Measurements from ENCODE around the gene TBCA. TPM values are rescaled to one million over a fixed set of nuclear protein-coding genes. Genes with fewer than 3 reads are reported as not detected.

The TBCA gene
- total RNA-seq, 1 experiment from 2014 or later: 317 TPM

- Histone ChIP-seq H3K9me3 (ENCODE audit: control insufficient read depth in 1 of 2, insufficient read depth in 1 of 2, low read depth in 1 of 2, low read length in 2 of 2) (no peaks in the 10 kb centered on the region), H3K27ac (ENCODE audit: low read depth, low read length) (no peak overlapping the region), H3K4me2 (ENCODE audit: low read length) (peak overlapping the region; percentile 91), H3K9ac (ENCODE audit: low read length) (no peak overlapping the region), H4K20me1 (ENCODE audit: insufficient read depth) (no peaks in the 10 kb centered on the region), H2AFZ (ENCODE audit: low read depth, low read length, poor library complexity, severe bottlenecking) (no peak overlapping the region), H3K79me2 (ENCODE audit: insufficient read depth, low read length) (no peaks in the 10 kb centered on the region), H3K27me3 (ENCODE audit: insufficient read depth, low read length) (no peaks in the 10 kb centered on the region), H3K9me2 (ENCODE audit: insufficient read depth) (no peaks in the 10 kb centered on the region), H3K4me1 (ENCODE audit: control insufficient read depth in 1 of 2, insufficient read depth in 2 of 2, low read length in 2 of 2) (peaks cover 3 to 11% of the 10 kb centered on the region in 2 experiments; a peak in 1 of 4 replicates), H3K36me3 (ENCODE audit: control insufficient read depth in 1 of 2, insufficient read depth in 2 of 2, low read length in 2 of 2) (no peaks in the 10 kb centered on the region), H3K4me3 (replicated peaks in 1 of 2; ENCODE audit: low read depth in 1 of 2, low read length in 2 of 2) (peak overlapping the region; percentile 52 to 63)
- no peak for ATAC-seq
- TF ChIP-seq SIN3A (IDR thresholded peaks at IDR 0.05; ENCODE audit: low read depth) (no peak), SP1 (IDR thresholded peaks at IDR 0.05; ENCODE audit: low read depth) (no peak), JUND (IDR thresholded peaks at IDR 0.05) (no peak), ZBTB33 (IDR thresholded peaks at IDR 0.05; ENCODE audit: extremely low read depth, insufficient replicate concordance, low read length) (no peak), ELF1 (IDR thresholded peaks at IDR 0.05; ENCODE audit: borderline replicate concordance, low read depth) (no peak), SRF (IDR thresholded peaks at IDR 0.05; ENCODE audit: low read depth) (no peak), EZH2 (IDR thresholded peaks at IDR 0.05) (no peak), ATF3 (IDR thresholded peaks at IDR 0.05) (no peak), YY1 (IDR thresholded peaks at IDR 0.05; ENCODE audit: extremely low read depth, insufficient replicate concordance, low read depth, low read length) (no peak), RAD21 (IDR thresholded peaks at IDR 0.05; ENCODE audit: low read depth) (no peak), TCF7L2 (IDR thresholded peaks at IDR 0.05; ENCODE audit: borderline replicate concordance, extremely low read depth, insufficient read depth, insufficient read length) (no peak), EZH2phosphoT487 (IDR thresholded peaks at IDR 0.05; ENCODE audit: borderline replicate concordance) (no peak), CTCF (IDR thresholded peaks at IDR 0.05 in 2 of 3, conservative IDR thresholded peaks at IDR 0.05 in 1 of 3; ENCODE audit: borderline replicate concordance in 1 of 3, insufficient read depth in 1 of 3, low read depth in 2 of 3, low read length in 2 of 3) (no peak), POLR2A (IDR thresholded peaks at IDR 0.05; ENCODE audit: borderline replicate concordance, extremely low read depth, insufficient read depth, insufficient read length) (no peak), CBX3 (IDR thresholded peaks at IDR 0.05; ENCODE audit: low read depth) (no peak), FOSL1 (IDR thresholded peaks at IDR 0.05; ENCODE audit: low read depth) (no peak), EGR1 (IDR thresholded peaks at IDR 0.05; ENCODE audit: low read depth) (no peak), ZFX (IDR thresholded peaks at IDR 0.05) (no peak), MAX (IDR thresholded peaks at IDR 0.05) (no peak)
- intact Hi-C loops (cut with micrococcal nuclease): loop anchor here (2.0 kb wide), 1 partner anchor 364 kb away; no protein-coding TSS in a partner anchor
- CTCF ChIA-PET: no interaction called here
- no TSS peak for BruUV-seq (replicated peaks)
- POLR2A ChIA-PET: no interaction called here
- RAD21 ChIA-PET (ENCODE audit: low non-redundant PET in 1 of 2, low total read pairs in 2 of 2, uncharacterized antibody in 2 of 2, unreplicated experiment in 2 of 2): no interaction called here
- DNase-seq (ENCODE audit: low read depth, low spot score): no peak
Measured at GRCh38 chr5:77644371-77645157, 131.6 kb downstream of the TBCA start.

All from HCT116 (cell line).